ENCODE results near the gene ATAD2B. TPM values are rescaled to one million over a fixed set of nuclear protein-coding genes. Genes with fewer than 3 reads are reported as not detected.
A peak's percentile ranks its signal among the peaks of the same experiment; 100 is the strongest.

Gene ATAD2B
- total RNA-seq, 1 donor from 2014 or later = 24.3 TPM

- H3K4me3 Mint-ChIP-seq = no peak overlapping the region
- no peaks in the 10 kb centered on the region for H3K36me3 Mint-ChIP-seq (ENCODE audit: low read depth)
- intact Hi-C loops (cut with micrococcal nuclease) = no loop called here
- no peaks in the 10 kb centered on the region for H3K9me3 Mint-ChIP-seq
- no peaks in the 10 kb centered on the region for H3K27me3 Mint-ChIP-seq
- no peak for DNase-seq
- H3K4me1 Mint-ChIP-seq = no peaks in the 10 kb centered on the region
- H3K27ac Mint-ChIP-seq = no peak overlapping the region
Observed at GRCh38 chr2:23713351-23713750, 213.6 kb downstream of the ATAD2B start.

GRCh38 chr2:23712756-23713151, 214.2 kb downstream of the ATAD2B start:
- Mint-ChIP-seq H3K4me3 (no peak overlapping the region), H3K27ac (no peak overlapping the region), H3K27me3 (no peaks in the 10 kb centered on the region), H3K4me1 (no peaks in the 10 kb centered on the region), H3K36me3 (ENCODE audit: low read depth) (no peaks in the 10 kb centered on the region), H3K9me3 (no peaks in the 10 kb centered on the region)
- intact Hi-C loops (cut with micrococcal nuclease) = no loop called here
- peak; percentile 45 for DNase-seq

GRCh38 chr2:23711979-23712755, 214.8 kb downstream of the ATAD2B start:
- Mint-ChIP-seq H3K4me1 (no peaks in the 10 kb centered on the region), H3K4me3 (no peak overlapping the region), H3K27ac (no peak overlapping the region)

DNA sequence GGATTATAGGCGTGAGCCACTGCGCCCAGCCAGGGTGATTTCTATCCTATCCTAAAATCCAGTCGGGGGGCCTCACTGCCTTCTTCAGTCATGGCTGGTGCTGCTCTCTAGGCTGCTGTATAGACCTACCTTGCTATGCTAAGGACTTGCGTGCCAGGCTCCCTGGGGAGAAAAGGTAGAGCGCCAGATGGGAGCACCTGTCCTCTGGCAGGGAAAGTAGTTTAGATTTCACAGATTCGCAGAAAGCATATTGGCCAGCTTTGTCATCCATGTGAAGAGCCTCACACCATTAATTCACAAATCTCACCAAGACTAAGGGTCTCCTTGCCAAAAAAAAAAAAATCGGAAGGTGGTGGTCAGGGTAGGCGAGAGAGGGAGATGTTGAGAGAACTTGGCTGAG, 217.6 kb downstream of the ATAD2B start:
- H3K4me3 Mint-ChIP-seq = no peak overlapping the region
- H3K27me3 Mint-ChIP-seq = no peaks in the 10 kb centered on the region
- H3K9me3 Mint-ChIP-seq = no peaks in the 10 kb centered on the region
- H3K36me3 Mint-ChIP-seq (ENCODE audit: low read depth) = peaks cover 3% of the 10 kb centered on the region
- H3K4me1 Mint-ChIP-seq = no peaks in the 10 kb centered on the region
- peak; percentile 27 for DNase-seq
- intact Hi-C loops (cut with micrococcal nuclease) = no loop called here
- H3K27ac Mint-ChIP-seq = no peak overlapping the region

More at GRCh38 chr2:23711979-23712755, 214.8 kb downstream of the ATAD2B start:
- no peaks in the 10 kb centered on the region for H3K9me3 Mint-ChIP-seq
- peaks cover 2% of the 10 kb centered on the region for H3K36me3 Mint-ChIP-seq (ENCODE audit: low read depth)
- intact Hi-C loops (cut with micrococcal nuclease) = no loop called here
- DNase-seq = peak; percentile 45
- H3K27me3 Mint-ChIP-seq = no peaks in the 10 kb centered on the region

DNA sequence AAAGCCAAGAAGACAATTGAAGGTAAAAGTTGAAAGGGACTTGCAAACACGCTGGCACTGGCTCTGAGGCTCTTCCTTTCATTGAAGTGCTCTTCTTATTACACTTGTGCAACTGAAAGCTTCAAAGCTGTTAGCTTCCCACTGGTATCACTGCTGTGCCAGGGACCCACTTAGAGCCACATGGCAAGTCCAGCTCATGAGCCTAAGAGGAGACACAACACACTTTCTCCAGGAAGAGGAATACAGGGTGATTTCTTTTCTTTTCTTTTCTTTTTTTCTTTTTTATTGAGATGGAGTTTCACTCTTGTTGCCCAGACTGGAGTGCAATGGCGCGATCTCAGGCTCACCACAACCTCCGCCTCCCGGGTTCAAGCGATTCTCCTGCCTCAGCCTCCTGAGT, 218.2 kb downstream of the ATAD2B start:
- Mint-ChIP-seq H3K36me3 (ENCODE audit: low read depth) (peaks cover 3% of the 10 kb centered on the region), H3K9me3 (no peaks in the 10 kb centered on the region), H3K4me3 (no peak overlapping the region), H3K27me3 (no peaks in the 10 kb centered on the region), H3K27ac (no peak overlapping the region), H3K4me1 (no peaks in the 10 kb centered on the region)
- intact Hi-C loops (cut with micrococcal nuclease) = no loop called here
- DNase-seq = no peak

DNA sequence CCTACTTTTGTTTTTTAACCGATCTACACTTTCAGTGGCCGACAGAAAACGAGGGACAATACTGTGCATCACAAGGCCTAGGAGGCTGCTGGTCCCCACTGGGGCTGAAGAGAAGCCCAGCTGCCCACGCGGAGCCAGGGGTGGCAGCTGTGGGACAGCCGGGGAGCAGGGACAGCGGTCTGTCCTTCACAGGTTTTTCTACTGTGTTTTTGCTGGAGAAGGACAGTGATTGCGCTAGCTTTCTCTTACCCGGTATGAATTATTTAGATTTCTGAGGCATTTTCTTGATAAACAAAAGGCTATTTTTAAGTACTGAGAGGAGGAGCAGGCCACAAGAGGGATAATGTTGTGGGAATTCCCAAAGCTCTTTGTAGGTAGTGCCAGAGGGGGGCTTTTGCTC, 219.8 kb downstream of the ATAD2B start:
- no peak for DNase-seq
- Mint-ChIP-seq H3K9me3 (no peaks in the 10 kb centered on the region), H3K27me3 (no peaks in the 10 kb centered on the region)

GRCh38 chr2:23706613-23707078, 220.3 kb downstream of the ATAD2B start:
- H3K4me3 Mint-ChIP-seq = no peak overlapping the region
- H3K9me3 Mint-ChIP-seq = no peaks in the 10 kb centered on the region
- H3K4me1 Mint-ChIP-seq = no peaks in the 10 kb centered on the region
- no peak for DNase-seq
- H3K27ac Mint-ChIP-seq = no peak overlapping the region
- peaks cover 3% of the 10 kb centered on the region for H3K36me3 Mint-ChIP-seq (ENCODE audit: low read depth)
- no peaks in the 10 kb centered on the region for H3K27me3 Mint-ChIP-seq
- intact Hi-C loops (cut with micrococcal nuclease) = no loop called here

More for the DNA sequence above, 219.8 kb downstream of the ATAD2B start:
- H3K27ac Mint-ChIP-seq = no peak overlapping the region
- no peaks in the 10 kb centered on the region for H3K4me1 Mint-ChIP-seq
- intact Hi-C loops (cut with micrococcal nuclease) = no loop called here
- H3K36me3 Mint-ChIP-seq (ENCODE audit: low read depth) = peaks cover 3% of the 10 kb centered on the region
- no peak overlapping the region for H3K4me3 Mint-ChIP-seq

- H3K27ac Mint-ChIP-seq = no peak overlapping the region
- no peaks in the 10 kb centered on the region for H3K27me3 Mint-ChIP-seq
- no peaks in the 10 kb centered on the region for H3K9me3 Mint-ChIP-seq
- H3K4me3 Mint-ChIP-seq = no peak overlapping the region
- no peaks in the 10 kb centered on the region for H3K4me1 Mint-ChIP-seq
- peaks cover 3% of the 10 kb centered on the region for H3K36me3 Mint-ChIP-seq (ENCODE audit: low read depth)
- intact Hi-C loops (cut with micrococcal nuclease) = no loop called here
- DNase-seq = no peak
Observed at GRCh38 chr2:23705771-23706612, 220.9 kb downstream of the ATAD2B start.

GRCh38 chr2:23703583-23704385, 223.1 kb downstream of the ATAD2B start:
- peaks cover 3% of the 10 kb centered on the region for H3K36me3 Mint-ChIP-seq (ENCODE audit: low read depth)
- H3K27me3 Mint-ChIP-seq = no peaks in the 10 kb centered on the region
- H3K4me1 Mint-ChIP-seq = no peaks in the 10 kb centered on the region
- intact Hi-C loops (cut with micrococcal nuclease) = no loop called here
- no peak overlapping the region for H3K4me3 Mint-ChIP-seq
- DNase-seq = no peak
- H3K9me3 Mint-ChIP-seq = no peaks in the 10 kb centered on the region
- H3K27ac Mint-ChIP-seq = no peak overlapping the region

- DNase-seq = no peak
- no peaks in the 10 kb centered on the region for H3K27me3 Mint-ChIP-seq
- peaks cover 3% of the 10 kb centered on the region for H3K36me3 Mint-ChIP-seq (ENCODE audit: low read depth)
- H3K4me3 Mint-ChIP-seq = no peak overlapping the region
- intact Hi-C loops (cut with micrococcal nuclease) = no loop called here
- H3K27ac Mint-ChIP-seq = no peak overlapping the region
- H3K9me3 Mint-ChIP-seq = no peaks in the 10 kb centered on the region
- H3K4me1 Mint-ChIP-seq = no peaks in the 10 kb centered on the region
Observed at GRCh38 chr2:23703037-23703582, 223.8 kb downstream of the ATAD2B start.

DNA sequence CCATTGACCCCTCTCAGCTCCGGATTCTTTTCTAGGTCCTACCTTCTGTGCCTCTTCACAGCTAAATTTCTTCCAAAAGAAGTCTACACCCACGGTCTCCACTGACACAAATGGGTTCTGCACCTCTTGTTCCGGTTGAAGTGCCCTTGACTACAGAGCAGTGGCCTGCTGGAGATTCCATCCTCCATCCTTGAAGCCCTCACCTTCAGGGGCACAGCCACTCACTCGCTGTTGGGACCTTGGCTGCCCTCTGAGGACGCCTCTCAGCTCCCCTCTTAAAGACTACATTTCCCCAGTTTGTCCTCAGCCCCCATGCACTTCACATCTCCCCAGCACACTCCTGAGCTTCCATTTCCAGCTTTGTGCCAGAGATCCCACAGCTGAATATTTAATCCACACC, 226.3 kb downstream of the ATAD2B start:
- DNase-seq = no peak
- H3K4me1 Mint-ChIP-seq = no peaks in the 10 kb centered on the region
- intact Hi-C loops (cut with micrococcal nuclease) = no loop called here
- no peaks in the 10 kb centered on the region for H3K36me3 Mint-ChIP-seq (ENCODE audit: low read depth)
- no peaks in the 10 kb centered on the region for H3K9me3 Mint-ChIP-seq
- H3K4me3 Mint-ChIP-seq = no peak overlapping the region
- H3K27ac Mint-ChIP-seq = no peak overlapping the region
- no peaks in the 10 kb centered on the region for H3K27me3 Mint-ChIP-seq

DNA sequence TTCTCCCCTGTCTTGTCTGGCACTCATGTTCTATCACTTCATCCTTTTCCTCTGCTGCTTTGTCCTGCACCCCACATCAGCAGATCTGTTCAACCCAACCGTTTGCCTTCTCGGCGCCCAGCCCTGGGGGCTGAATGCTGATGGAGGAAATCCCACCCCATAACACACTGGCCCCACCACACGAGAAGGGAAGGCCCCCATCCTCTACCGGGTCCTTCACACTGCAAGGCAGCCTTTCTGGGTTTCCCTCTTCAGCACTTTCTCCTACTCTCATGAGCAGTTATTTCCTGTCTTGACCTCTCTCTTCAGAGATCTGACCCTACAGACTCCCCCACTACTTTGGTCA, 227.4 kb downstream of the ATAD2B start:
- intact Hi-C loops (cut with micrococcal nuclease) = no loop called here
- no peak overlapping the region for H3K27ac Mint-ChIP-seq
- no peaks in the 10 kb centered on the region for H3K4me1 Mint-ChIP-seq
- no peaks in the 10 kb centered on the region for H3K27me3 Mint-ChIP-seq
- no peaks in the 10 kb centered on the region for H3K9me3 Mint-ChIP-seq
- DNase-seq = no peak
- no peaks in the 10 kb centered on the region for H3K36me3 Mint-ChIP-seq (ENCODE audit: low read depth)
- H3K4me3 Mint-ChIP-seq = no peak overlapping the region

GRCh38 chr2:23698721-23699579, 228.0 kb downstream of the ATAD2B start:
- DNase-seq = no peak
- H3K4me3 Mint-ChIP-seq = no peak overlapping the region
- H3K36me3 Mint-ChIP-seq (ENCODE audit: low read depth) = no peaks in the 10 kb centered on the region
- H3K4me1 Mint-ChIP-seq = no peaks in the 10 kb centered on the region
- intact Hi-C loops (cut with micrococcal nuclease) = no loop called here
- no peak overlapping the region for H3K27ac Mint-ChIP-seq
- no peaks in the 10 kb centered on the region for H3K9me3 Mint-ChIP-seq
- H3K27me3 Mint-ChIP-seq = no peaks in the 10 kb centered on the region
